HG03064 (cell line): ENCODE data around the gene PLEKHA7.

Source experiments
- ATAC-seq: cut with Tn5 transposase; IDR thresholded peaks from one replicate; pipeline ENCODE4 v1.9.1; 2021; ENCODE audit warnings: low read depth; ENCODE audit not compliant: unreplicated experiment

PLEKHA7 gene

GRCh38 chr11:16783321-16783801 is 230.9 kb downstream of the PLEKHA7 start:
- ATAC-seq: no peak

GRCh38 chr11:16781936-16782919 is 232.0 kb downstream of the PLEKHA7 start:
- ATAC-seq: no peak

GRCh38 chr11:16780698-16781550 is 233.3 kb downstream of the PLEKHA7 start:
- no peak for ATAC-seq

- no peak for ATAC-seq
These were observed 234.1 kb downstream of the PLEKHA7 start for GRCh38 chr11:16780146-16780545.

- ATAC-seq: no peak
These were observed 234.8 kb downstream of the PLEKHA7 start for GRCh38 chr11:16779436-16779835.

GRCh38 chr11:16778876-16779275 is 235.3 kb downstream of the PLEKHA7 start:
- ATAC-seq: no peak

- no peak for ATAC-seq
These were observed 235.9 kb downstream of the PLEKHA7 start for GRCh38 chr11:16778286-16778685.

- ATAC-seq: no peak
These were observed 236.6 kb downstream of the PLEKHA7 start for GRCh38 chr11:16777613-16777975.

- ATAC-seq: no peak
These were observed 237.3 kb downstream of the PLEKHA7 start for GRCh38 chr11:16776711-16777612.

GRCh38 chr11:16775614-16776283 is 238.5 kb downstream of the PLEKHA7 start:
- ATAC-seq: no peak

GRCh38 chr11:16774936-16775613 is 239.1 kb downstream of the PLEKHA7 start:
- ATAC-seq: no peak

- ATAC-seq: no peak
These were observed 240.0 kb downstream of the PLEKHA7 start for GRCh38 chr11:16773981-16774935.

- no peak for ATAC-seq
These were observed 242.1 kb downstream of the PLEKHA7 start for GRCh38 chr11:16772141-16772512.

GRCh38 chr11:16771350-16772140 is 242.7 kb downstream of the PLEKHA7 start:
- ATAC-seq: no peak

- ATAC-seq: no peak
These were observed 244.2 kb downstream of the PLEKHA7 start for GRCh38 chr11:16770016-16770415.

GRCh38 chr11:16769386-16769785 is 244.8 kb downstream of the PLEKHA7 start:
- no peak for ATAC-seq

GRCh38 chr11:16767957-16768356 is 246.3 kb downstream of the PLEKHA7 start:
- no peak for ATAC-seq
